ENCODE data around the gene LRRC1. TPM values are rescaled to one million over a fixed set of nuclear protein-coding genes. Genes with fewer than 3 reads are reported as not detected.

The LRRC1 gene
- total RNA-seq, 4 donors from 2014 or later = 23.2 to 38.5 (median 28.3) TPM

GRCh38 chr6:53852805-53853204 is 58.0 kb downstream of the LRRC1 start:
- 100% methylated on average over 2 of the region's 2 CpGs for WGBS, 2 donors
- no peak overlapping the region for H3K27ac ChIP-seq
- no peaks in the 10 kb centered on the region for H3K9me3 ChIP-seq
- H3K27me3 ChIP-seq = no peaks in the 10 kb centered on the region
- peaks cover 0 to 33% (median 21%) of the 10 kb centered on the region in 3 donors for H3K4me1 ChIP-seq
- no peak for DNase-seq
- H3K36me3 ChIP-seq = no peaks in the 10 kb centered on the region
- intact Hi-C loops (cut with DNase I) = no loop called here
- no peak overlapping the region for H3K4me3 ChIP-seq
- TF ChIP-seq CTCF (IDR thresholded peaks at IDR 0.05) (no peak), POLR2A (IDR thresholded peaks at IDR 0.05) (no peak)

GRCh38 chr6:53854843-53855567 is 60.2 kb downstream of the LRRC1 start:
- Histone ChIP-seq H3K36me3 (no peaks in the 10 kb centered on the region), H3K9me3 (no peaks in the 10 kb centered on the region), H3K4me3 (no peak overlapping the region), H3K27me3 (no peaks in the 10 kb centered on the region), H3K27ac (peak overlapping the region in 1 of 4 donors; percentile 40), H3K4me1 (peaks cover 0 to 45% (median 21%) of the 10 kb centered on the region in 3 donors)
- TF ChIP-seq POLR2A (IDR thresholded peaks at IDR 0.05) = no peak
- no peak for TF ChIP-seq CTCF (IDR thresholded peaks at IDR 0.05)
- DNase-seq = no peak
- intact Hi-C loops (cut with DNase I) = no loop called here
- 33 to 59% methylated on average over 5 of the region's 5 CpGs for WGBS, 2 donors

GRCh38 chr6:53855940-53856339 is 61.1 kb downstream of the LRRC1 start:
- DNase-seq = no peak
- peaks cover 0 to 46% (median 21%) of the 10 kb centered on the region in 3 donors for H3K4me1 ChIP-seq
- no peaks in the 10 kb centered on the region for H3K27me3 ChIP-seq
- H3K4me3 ChIP-seq = no peak overlapping the region
- H3K27ac ChIP-seq = no peak overlapping the region
- 56 to 78% methylated on average over 2 of the region's 2 CpGs for WGBS, 2 donors
- intact Hi-C loops (cut with DNase I) = no loop called here
- no peaks in the 10 kb centered on the region for H3K9me3 ChIP-seq
- TF ChIP-seq POLR2A (IDR thresholded peaks at IDR 0.05) (no peak), CTCF (IDR thresholded peaks at IDR 0.05) (no peak)
- H3K36me3 ChIP-seq = no peaks in the 10 kb centered on the region

- peak overlapping the region in 3 of 4 donors; percentile 33 to 59 (median 43) for H3K27ac ChIP-seq
- WGBS, 2 donors = 41 to 55% methylated on average over 8 of the region's 8 CpGs
Measured at GRCh38 chr6:53857318-53858094, 62.7 kb downstream of the LRRC1 start.

More at GRCh38 chr6:53857318-53858094, 62.7 kb downstream of the LRRC1 start:
- no peak for DNase-seq
- Histone ChIP-seq H3K9me3 (no peaks in the 10 kb centered on the region), H3K4me1 (peaks cover 0 to 62% (median 30%) of the 10 kb centered on the region in 3 donors), H3K27me3 (no peaks in the 10 kb centered on the region), H3K36me3 (no peaks in the 10 kb centered on the region), H3K4me3 (no peak overlapping the region)
- TF ChIP-seq POLR2A (IDR thresholded peaks at IDR 0.05) (no peak), CTCF (IDR thresholded peaks at IDR 0.05) (no peak)
- intact Hi-C loops (cut with DNase I) = no loop called here
